ENCODE data around the gene RPTN. TPM values are rescaled to one million over a fixed set of nuclear protein-coding genes. Genes with fewer than 3 reads are reported as not detected.

Gene RPTN
- total RNA-seq, 1 experiment from 2014 or later = not detected

- ChIA-PET CTCF (interaction anchor here (2.6 kb wide), 1 partner anchor 268 kb away, joined by 18 read pairs; no protein-coding TSS in a partner anchor), RAD21 (ENCODE audit: low non-redundant PET in 1 of 2, low total read pairs in 2 of 2, uncharacterized antibody in 2 of 2, unreplicated experiment in 2 of 2) (interaction anchor here (0.9 to 1.2 kb wide), 2 partner anchors 267 to 268 kb away, joined by 3 read pairs; no protein-coding TSS in a partner anchor), POLR2A (no interaction called here)
- no peak overlapping the region for H2AFZ ChIP-seq (ENCODE audit: low read depth, low read length, poor library complexity, severe bottlenecking)
- H3K27me3 ChIP-seq (ENCODE audit: insufficient read depth, low read length) = peaks cover 6% of the 10 kb centered on the region; the same call in 1 of the 2 replicates
- no peak overlapping the region for H3K4me3 ChIP-seq (replicated peaks in 1 of 2; ENCODE audit: low read depth in 1 of 2, low read length in 2 of 2)
- H3K9me3 ChIP-seq (ENCODE audit: control insufficient read depth in 1 of 2, insufficient read depth in 1 of 2, low read depth in 1 of 2, low read length in 2 of 2) = no peaks in the 10 kb centered on the region
- H3K4me1 ChIP-seq (ENCODE audit: control insufficient read depth in 1 of 2, insufficient read depth in 2 of 2, low read length in 2 of 2) = no peaks in the 10 kb centered on the region
- no peak overlapping the region for H3K4me2 ChIP-seq (ENCODE audit: low read length)
- H3K9me2 ChIP-seq (ENCODE audit: insufficient read depth) = no peaks in the 10 kb centered on the region
- no peaks in the 10 kb centered on the region for H4K20me1 ChIP-seq (ENCODE audit: insufficient read depth)
- H3K79me2 ChIP-seq (ENCODE audit: insufficient read depth, low read length) = no peaks in the 10 kb centered on the region
- no peak overlapping the region for H3K9ac ChIP-seq (ENCODE audit: low read length)
- H3K27ac ChIP-seq (ENCODE audit: low read depth, low read length) = no peak overlapping the region
- H3K36me3 ChIP-seq (ENCODE audit: control insufficient read depth in 1 of 2, insufficient read depth in 2 of 2, low read length in 2 of 2) = no peaks in the 10 kb centered on the region
- ATAC-seq (no peak), DNase-seq (ENCODE audit: low read depth, low spot score) (no peak)
- intact Hi-C loops (cut with micrococcal nuclease) = loop anchor here (1.0 to 2.0 kb wide), 4 partner anchors 37 to 342 kb away; no protein-coding TSS in a partner anchor
- no TSS peak for BruUV-seq (replicated peaks)
- TF ChIP-seq EGR1 (IDR thresholded peaks at IDR 0.05; ENCODE audit: low read depth) (no peak), POLR2AphosphoS5 (IDR thresholded peaks at IDR 0.05; ENCODE audit: low read depth, low read length) (no peak), ATF3 (IDR thresholded peaks at IDR 0.05) (no peak), SRF (IDR thresholded peaks at IDR 0.05; ENCODE audit: low read depth) (no peak), ZNF274 (IDR thresholded peaks at IDR 0.05; ENCODE audit: low read depth, low read length) (no peak), CTCF (IDR thresholded peaks at IDR 0.05 in 2 of 3, conservative IDR thresholded peaks at IDR 0.05 in 1 of 3; ENCODE audit: borderline replicate concordance in 1 of 3, insufficient read depth in 1 of 3, low read depth in 2 of 3, low read length in 2 of 3) (no peak), EZH2phosphoT487 (IDR thresholded peaks at IDR 0.05; ENCODE audit: borderline replicate concordance) (no peak), ZBTB33 (IDR thresholded peaks at IDR 0.05; ENCODE audit: extremely low read depth, insufficient replicate concordance, low read length) (no peak), CBX3 (IDR thresholded peaks at IDR 0.05; ENCODE audit: low read depth) (no peak), POLR2A (IDR thresholded peaks at IDR 0.05; ENCODE audit: borderline replicate concordance, extremely low read depth, insufficient read depth, insufficient read length) (no peak), SIN3A (IDR thresholded peaks at IDR 0.05; ENCODE audit: low read depth) (no peak), JUND (IDR thresholded peaks at IDR 0.05) (no peak), ZFX (IDR thresholded peaks at IDR 0.05) (no peak), ELF1 (IDR thresholded peaks at IDR 0.05; ENCODE audit: borderline replicate concordance, low read depth) (no peak), YY1 (IDR thresholded peaks at IDR 0.05; ENCODE audit: extremely low read depth, insufficient replicate concordance, low read depth, low read length) (no peak), FOSL1 (IDR thresholded peaks at IDR 0.05; ENCODE audit: low read depth) (no peak)
Observed at GRCh38 chr1:152190589-152190988, 31.6 kb upstream of the RPTN start.
